SU-DHL-6 (cell line): ENCODE data around the gene BRINP2.
A peak's percentile ranks its signal among the peaks of the same experiment; 100 is the strongest.

Experiments
- H2AFZ ChIP-seq: fragments of 200-600 bp; sonication (generic); 2 replicates; pipeline ENCODE4 v1.6.1; 2014; ENCODE audit warnings: low read depth, mild to moderate bottlenecking, moderate library complexity, mixed read lengths, antibody characterized with exemption, low read length; ENCODE audit not compliant: severe bottlenecking
- H3F3A ChIP-seq: fragments of 200-600 bp; shearing (Covaris generic); 2 replicates; pipeline ENCODE4 v1.6.0; 2016; ENCODE audit warnings: antibody characterized with exemption, mild to moderate bottlenecking; ENCODE audit not compliant: insufficient read depth
- H3K27ac ChIP-seq: fragments of 200-600 bp; sonication (generic); 2 replicates; pipeline ENCODE4 v1.5.1; 2016; ENCODE audit warnings: low read depth, mild to moderate bottlenecking, low read length, moderate library complexity, mixed read lengths
- H3K27me3 ChIP-seq: fragments of 200-600 bp; sonication (generic), shearing (Covaris generic); 2 replicates; pipeline ENCODE4 v1.6.0; 2014; ENCODE audit warnings: mild to moderate bottlenecking, low read length
- H3K36me3 ChIP-seq: fragments of 200-600 bp; sonication (generic); 2 replicates; pipeline ENCODE4 v1.6.1; 2014; ENCODE audit warnings: mild to moderate bottlenecking, low read length, mixed read lengths
- H3K4me2 ChIP-seq: fragments of 300-600, 200-600 bp; shearing (Covaris generic), sonication (generic); 2 replicates; pipeline ENCODE4 v1.6.0; 2014; ENCODE audit warnings: low read length, low read depth, mild to moderate bottlenecking; ENCODE audit not compliant: poor library complexity, severe bottlenecking
- H3K4me3 ChIP-seq: fragments of 200-600 bp; sonication (generic); 2 replicates; pipeline ENCODE4 v1.5.1; 2014; ENCODE audit warnings: antibody characterized with exemption, low read length, mild to moderate bottlenecking, mixed read lengths; ENCODE audit not compliant: insufficient read depth, poor library complexity, severe bottlenecking
- H3K79me2 ChIP-seq: fragments of 200-600 bp; sonication (generic); 2 replicates; pipeline ENCODE4 v1.6.1; 2014; ENCODE audit warnings: mild to moderate bottlenecking, low read length, moderate library complexity; ENCODE audit not compliant: insufficient read depth
- H3K9ac ChIP-seq: fragments of 200-600 bp; sonication (generic); 2 replicates; pipeline ENCODE4 v1.7.0; 2014; ENCODE audit warnings: mild to moderate bottlenecking, low read length
- H3K9me2 ChIP-seq: fragments of 200-600 bp; sonication (generic); replicated peaks from 2 replicates; pipeline ENCODE4 v1.6.1; 2014; ENCODE audit warnings: low read length; ENCODE audit not compliant: insufficient read depth
- H3K9me3 ChIP-seq: fragments of 200-600 bp; sonication (generic); 2 replicates; pipeline ENCODE4 v1.6.1; 2014; ENCODE audit warnings: low read length, mixed read lengths; ENCODE audit not compliant: insufficient read depth
- H4K20me1 ChIP-seq: fragments of 200-600 bp; sonication (generic); 2 replicates; pipeline ENCODE4 v1.6.1; 2014; ENCODE audit warnings: low read depth, mild to moderate bottlenecking, antibody characterized with exemption, low read length, moderate library complexity, mixed read lengths
- CTCF ChIP-seq: fragments of 200-600 bp; sonication (generic); IDR thresholded peaks from one replicate; pipeline ENCODE4 v1.5.1; 2017; ENCODE audit warnings: antibody characterized with exemption, mild to moderate bottlenecking, low read length, moderate library complexity; ENCODE audit not compliant: insufficient read depth, poor library complexity, severe bottlenecking
- EZH2phosphoT487 ChIP-seq: fragments of 200-600 bp; sonication (generic), shearing (Covaris generic); conservative IDR thresholded peaks from 2 replicates; pipeline ENCODE4 v1.6.1; 2018; ENCODE audit warnings: mild to moderate bottlenecking, antibody characterized with exemption, low read length, moderate library complexity, mixed read lengths

Gene BRINP2

GRCh38 chr1:177164380-177165068 is 6.2 kb upstream of the BRINP2 start, which contains the start of gene ASTN1:
Gene ASTN1 (minus strand): TSS chr1:177164712. CDS start chr1:177164676, 36 bp downstream.
- no peak within 1 kb of the TSS for H2AFZ ChIP-seq
- no peaks in the 10 kb centered on the region for H3K36me3 ChIP-seq
- TF ChIP-seq CTCF (no peak), EZH2phosphoT487 (no peak)
- no peak within 1 kb of the TSS for H3K4me2 ChIP-seq
- no peaks in the 10 kb centered on the region for H3K9me3 ChIP-seq
- H3K79me2 ChIP-seq, result no peaks in the 10 kb centered on the region
- H3K4me3 ChIP-seq, result no peak within 1 kb of the TSS
- no peaks in the 10 kb centered on the region for H4K20me1 ChIP-seq
- no peak within 1 kb of the TSS for H3K9ac ChIP-seq
- no peaks in the 10 kb centered on the region for H3K9me2 ChIP-seq
- H3F3A ChIP-seq, result no peaks in the 10 kb centered on the region
- no peak within 1 kb of the TSS for H3K27ac ChIP-seq
- no peaks in the 10 kb centered on the region for H3K27me3 ChIP-seq

- no peak overlapping the region for H2AFZ ChIP-seq
- no peak overlapping the region for H3K27ac ChIP-seq
- H3K9me2 ChIP-seq, result no peaks in the 10 kb centered on the region
- no peak overlapping the region for H3K4me2 ChIP-seq
- H3K36me3 ChIP-seq, result no peaks in the 10 kb centered on the region
- TF ChIP-seq CTCF (no peak), EZH2phosphoT487 (no peak)
- no peak overlapping the region for H3K4me3 ChIP-seq
- no peaks in the 10 kb centered on the region for H3K9me3 ChIP-seq
- H3F3A ChIP-seq, result no peaks in the 10 kb centered on the region
- no peaks in the 10 kb centered on the region for H4K20me1 ChIP-seq
- H3K9ac ChIP-seq, result no peak overlapping the region
- no peaks in the 10 kb centered on the region for H3K27me3 ChIP-seq
- H3K79me2 ChIP-seq, result no peaks in the 10 kb centered on the region
These were observed 5.7 kb upstream of the BRINP2 start for GRCh38 chr1:177165069-177165439.

- Histone ChIP-seq H3K79me2 (no peaks in the 10 kb centered on the region), H3K27me3 (no peaks in the 10 kb centered on the region), H3F3A (no peaks in the 10 kb centered on the region), H3K9me3 (no peaks in the 10 kb centered on the region), H3K9ac (no peak overlapping the region), H3K27ac (no peak overlapping the region), H4K20me1 (no peaks in the 10 kb centered on the region), H3K36me3 (no peaks in the 10 kb centered on the region), H3K4me3 (no peak overlapping the region), H3K4me2 (peak overlapping the region; percentile 34), H3K9me2 (no peaks in the 10 kb centered on the region), H2AFZ (no peak overlapping the region)
- no peak for TF ChIP-seq EZH2phosphoT487
- TF ChIP-seq CTCF, result no peak
These were observed 872 bp downstream of the BRINP2 start for GRCh38 chr1:177171536-177172123.
